Measurements from ENCODE around the gene UBA5. TPM values are rescaled to one million over a fixed set of nuclear protein-coding genes. Genes with fewer than 3 reads are reported as not detected.

UBA5 gene
- total RNA-seq, 1 donor from 2014 or later, result 38.2 TPM

- no peaks in the 10 kb centered on the region for H3K9me3 Mint-ChIP-seq (ENCODE audit: low read depth)
- H3K4me1 Mint-ChIP-seq (ENCODE audit: low read depth), result peaks cover 4% of the 10 kb centered on the region
- peaks cover 12% of the 10 kb centered on the region for H3K36me3 Mint-ChIP-seq (ENCODE audit: low read depth)
- no peak overlapping the region for H3K27ac Mint-ChIP-seq (ENCODE audit: unreplicated experiment)
- DNase-seq (ENCODE audit: low spot score), result no peak
- H3K4me3 Mint-ChIP-seq (ENCODE audit: unreplicated experiment), result no peak overlapping the region
- H3K27me3 Mint-ChIP-seq (ENCODE audit: low read depth), result no peaks in the 10 kb centered on the region
- TF ChIP-seq CTCF (IDR thresholded peaks at IDR 0.05), result no peak
Measured at GRCh38 chr3:132681421-132681820, 21.3 kb downstream of the UBA5 start.

GRCh38 chr3:132682201-132682600, 22.1 kb downstream of the UBA5 start:
- no peak for DNase-seq (ENCODE audit: low spot score)
- Mint-ChIP-seq H3K4me3 (ENCODE audit: unreplicated experiment) (no peak overlapping the region), H3K27ac (ENCODE audit: unreplicated experiment) (no peak overlapping the region), H3K9me3 (ENCODE audit: low read depth) (no peaks in the 10 kb centered on the region), H3K27me3 (ENCODE audit: low read depth) (no peaks in the 10 kb centered on the region), H3K4me1 (ENCODE audit: low read depth) (peaks cover 4% of the 10 kb centered on the region), H3K36me3 (ENCODE audit: low read depth) (peaks cover 12% of the 10 kb centered on the region)
- no peak for TF ChIP-seq CTCF (IDR thresholded peaks at IDR 0.05)

- no peaks in the 10 kb centered on the region for H3K4me1 Mint-ChIP-seq (ENCODE audit: low read depth)
- H3K4me3 Mint-ChIP-seq (ENCODE audit: unreplicated experiment), result no peak overlapping the region
- TF ChIP-seq CTCF (IDR thresholded peaks at IDR 0.05), result no peak
- DNase-seq (ENCODE audit: low spot score), result no peak
- no peaks in the 10 kb centered on the region for H3K27me3 Mint-ChIP-seq (ENCODE audit: low read depth)
- no peak overlapping the region for H3K27ac Mint-ChIP-seq (ENCODE audit: unreplicated experiment)
- H3K36me3 Mint-ChIP-seq (ENCODE audit: low read depth), result peaks cover 30% of the 10 kb centered on the region
- H3K9me3 Mint-ChIP-seq (ENCODE audit: low read depth), result no peaks in the 10 kb centered on the region
Measured at GRCh38 chr3:132690040-132690439, 29.9 kb downstream of the UBA5 start.

GRCh38 chr3:132694991-132695390, 34.9 kb downstream of the UBA5 start:
- no peak overlapping the region for H3K4me3 Mint-ChIP-seq (ENCODE audit: unreplicated experiment)
- no peak overlapping the region for H3K27ac Mint-ChIP-seq (ENCODE audit: unreplicated experiment)
- peaks cover 30% of the 10 kb centered on the region for H3K36me3 Mint-ChIP-seq (ENCODE audit: low read depth)
- no peak for DNase-seq (ENCODE audit: low spot score)
- no peak for TF ChIP-seq CTCF (IDR thresholded peaks at IDR 0.05)
- H3K27me3 Mint-ChIP-seq (ENCODE audit: low read depth), result no peaks in the 10 kb centered on the region
- no peaks in the 10 kb centered on the region for H3K4me1 Mint-ChIP-seq (ENCODE audit: low read depth)
- no peaks in the 10 kb centered on the region for H3K9me3 Mint-ChIP-seq (ENCODE audit: low read depth)

GRCh38 chr3:132695422-132695821, 35.3 kb downstream of the UBA5 start:
- Mint-ChIP-seq H3K36me3 (ENCODE audit: low read depth) (peaks cover 29% of the 10 kb centered on the region), H3K4me3 (ENCODE audit: unreplicated experiment) (no peak overlapping the region), H3K27ac (ENCODE audit: unreplicated experiment) (no peak overlapping the region), H3K4me1 (ENCODE audit: low read depth) (no peaks in the 10 kb centered on the region), H3K9me3 (ENCODE audit: low read depth) (no peaks in the 10 kb centered on the region), H3K27me3 (ENCODE audit: low read depth) (no peaks in the 10 kb centered on the region)
- no peak for DNase-seq (ENCODE audit: low spot score)
- TF ChIP-seq CTCF (IDR thresholded peaks at IDR 0.05), result no peak

Measured in chondrocyte (in vitro differentiated cells).